Fibroblast of lung (primary cell): ENCODE results near the gene IL26. TPM values are rescaled to one million over a fixed set of nuclear protein-coding genes. Genes with fewer than 3 reads are reported as not detected.

Source experiments
- DNase-seq, 2 donors: peaks; one replicate each; pipeline versions ENCODE4 v3.0.0 to v3.0.0-alpha.2; 2010; ENCODE audit warnings: low read depth in 2 of 2
- H2AFZ ChIP-seq: 2 replicates; pipeline ENCODE4 v1.5.1; 2012; ENCODE audit warnings: low read length, control low read depth, inconsistent platforms
- H3K27ac ChIP-seq: 2 replicates; pipeline ENCODE4 v1.5.1; 2011; ENCODE audit warnings: low read length, control low read depth; ENCODE audit not compliant: insufficient read depth
- H3K27me3 ChIP-seq: 2 replicates; pipeline ENCODE4 v1.5.1; 2011; ENCODE audit warnings: mild to moderate bottlenecking, low read length; ENCODE audit not compliant: control insufficient read depth, insufficient read depth
- H3K36me3 ChIP-seq: 2 replicates; pipeline ENCODE4 v1.5.1; 2011; ENCODE audit warnings: low read length; ENCODE audit not compliant: control insufficient read depth, insufficient read depth
- H3K4me1 ChIP-seq: 2 replicates; pipeline ENCODE4 v1.5.1; 2011; ENCODE audit warnings: low read length; ENCODE audit not compliant: control insufficient read depth, insufficient read depth; ENCODE audit errors: extremely low read depth
- H3K4me2 ChIP-seq: 2 replicates; pipeline ENCODE4 v1.5.1; 2011; ENCODE audit warnings: low read length, control low read depth; ENCODE audit not compliant: insufficient read depth; ENCODE audit errors: extremely low read depth
- H3K4me3 ChIP-seq, 4 experiments: fragments of 200-600 bp in 1 of 4; sonication (generic) in 1 of 4; replicated peaks in 1 of 4; 2 replicates each; pipeline ENCODE4 v1.5.1; 2011 to 2016; ENCODE audit warnings: low read length in 4 of 4, low read depth in 3 of 4, mild to moderate bottlenecking in 3 of 4, control low read depth in 2 of 4, inconsistent platforms in 1 of 4, mixed read lengths in 1 of 4; ENCODE audit not compliant: insufficient read depth in 1 of 4; ENCODE audit errors: control extremely low read depth in 1 of 4
- H3K79me2 ChIP-seq: 2 replicates; pipeline ENCODE4 v1.5.1; 2012; ENCODE audit warnings: mild to moderate bottlenecking, low read length, inconsistent platforms; ENCODE audit not compliant: control insufficient read depth, insufficient read depth
- H3K9ac ChIP-seq: 2 replicates; pipeline ENCODE4 v1.5.1; 2011; ENCODE audit warnings: mild to moderate bottlenecking, low read length, control low read depth; ENCODE audit not compliant: insufficient read depth
- H3K9me3 ChIP-seq: 2 replicates; pipeline ENCODE4 v1.5.1; 2012; ENCODE audit warnings: low read depth, low read length; ENCODE audit not compliant: control insufficient read depth, insufficient read depth
- H4K20me1 ChIP-seq: 2 replicates; pipeline ENCODE4 v1.5.1; 2011; ENCODE audit warnings: low read length; ENCODE audit not compliant: control insufficient read depth, insufficient read depth; ENCODE audit errors: extremely low read depth
- EZH2 ChIP-seq: IDR thresholded peaks from 2 replicates; pipeline ENCODE4 v1.5.1; 2012; ENCODE audit warnings: low read length, control low read depth, mild to moderate bottlenecking; ENCODE audit errors: missing control alignments
- polyA plus RNA-seq, 2 donors: library from polyadenylated mRNA; depleted of rRNA in 1 of 2; stranded (reverse) in 1 of 2; unstranded in 1 of 2; fragments of >200 nt; gene quantifications; 2 replicates each; pipeline ENCODE4 v1.2.1, GENCODE V29; 2011 to 2012; ENCODE audit warnings: missing spikeins in 1 of 2
- total RNA-seq: library from RNA; depleted of rRNA; stranded (reverse); fragments of >200 nt; gene quantifications from 2 replicates; pipeline ENCODE4 v1.2.1, GENCODE V29; 2014
- TF ChIP-seq, protein P1 (sequence below), 2 donors: IDR thresholded peaks in 1 of 2; conservative IDR thresholded peaks in 1 of 2; 1 replicate in 1 of 2; 2 replicates in 1 of 2; pipeline ENCODE4 v1.5.1; 2011 to 2012; ENCODE audit warnings: low read length in 2 of 2, control low read depth in 1 of 2, inconsistent platforms in 1 of 2, low read depth in 1 of 2, mild to moderate bottlenecking in 1 of 2

Gene IL26
- total and polyA plus RNA-seq, 2 donors (not counting 1 experiment from before 2014, with no cell fraction given), result not detected

DNA sequence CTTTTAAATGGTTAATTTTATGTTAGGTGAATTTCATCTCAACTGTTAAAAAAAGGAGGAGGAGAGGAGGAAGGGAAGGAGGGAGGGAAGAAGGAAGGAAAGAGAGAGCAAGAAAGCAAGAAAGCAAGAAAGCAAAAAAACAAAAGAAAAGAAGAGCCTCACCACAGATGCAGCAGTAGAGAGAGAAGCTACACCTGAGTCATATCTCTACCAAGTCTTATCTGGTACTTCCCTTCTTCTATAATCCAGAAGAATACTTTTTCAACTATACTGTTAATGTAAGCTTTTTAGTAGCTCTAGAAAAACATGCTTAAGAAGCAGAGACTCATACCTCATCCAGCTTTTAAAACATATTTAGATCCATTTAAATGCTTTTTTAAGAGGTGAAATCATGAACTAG is 5.6 kb upstream of the IL26 start:
- Histone ChIP-seq H3K27ac (no peak overlapping the region), H3K36me3 (no peaks in the 10 kb centered on the region), H3K9ac (no peak overlapping the region), H4K20me1 (no peaks in the 10 kb centered on the region), H3K79me2 (no peaks in the 10 kb centered on the region), H3K4me1 (no peaks in the 10 kb centered on the region), H3K4me3 (no peak overlapping the region), H3K9me3 (no peaks in the 10 kb centered on the region), H3K27me3 (peaks cover 2% of the 10 kb centered on the region), H3K4me2 (no peak overlapping the region), H2AFZ (no peak overlapping the region)
- DNase-seq, result no peak
- TF ChIP-seq EZH2, result no peak
- TF ChIP-seq, protein P1, sequence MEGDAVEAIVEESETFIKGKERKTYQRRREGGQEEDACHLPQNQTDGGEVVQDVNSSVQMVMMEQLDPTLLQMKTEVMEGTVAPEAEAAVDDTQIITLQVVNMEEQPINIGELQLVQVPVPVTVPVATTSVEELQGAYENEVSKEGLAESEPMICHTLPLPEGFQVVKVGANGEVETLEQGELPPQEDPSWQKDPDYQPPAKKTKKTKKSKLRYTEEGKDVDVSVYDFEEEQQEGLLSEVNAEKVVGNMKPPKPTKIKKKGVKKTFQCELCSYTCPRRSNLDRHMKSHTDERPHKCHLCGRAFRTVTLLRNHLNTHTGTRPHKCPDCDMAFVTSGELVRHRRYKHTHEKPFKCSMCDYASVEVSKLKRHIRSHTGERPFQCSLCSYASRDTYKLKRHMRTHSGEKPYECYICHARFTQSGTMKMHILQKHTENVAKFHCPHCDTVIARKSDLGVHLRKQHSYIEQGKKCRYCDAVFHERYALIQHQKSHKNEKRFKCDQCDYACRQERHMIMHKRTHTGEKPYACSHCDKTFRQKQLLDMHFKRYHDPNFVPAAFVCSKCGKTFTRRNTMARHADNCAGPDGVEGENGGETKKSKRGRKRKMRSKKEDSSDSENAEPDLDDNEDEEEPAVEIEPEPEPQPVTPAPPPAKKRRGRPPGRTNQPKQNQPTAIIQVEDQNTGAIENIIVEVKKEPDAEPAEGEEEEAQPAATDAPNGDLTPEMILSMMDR (conservative IDR thresholded peaks at IDR 0.05 in 1 of 2, IDR thresholded peaks at IDR 0.05 in 1 of 2; ENCODE audit: low read depth in 1 of 2, low read length in 2 of 2), result no peak

DNA sequence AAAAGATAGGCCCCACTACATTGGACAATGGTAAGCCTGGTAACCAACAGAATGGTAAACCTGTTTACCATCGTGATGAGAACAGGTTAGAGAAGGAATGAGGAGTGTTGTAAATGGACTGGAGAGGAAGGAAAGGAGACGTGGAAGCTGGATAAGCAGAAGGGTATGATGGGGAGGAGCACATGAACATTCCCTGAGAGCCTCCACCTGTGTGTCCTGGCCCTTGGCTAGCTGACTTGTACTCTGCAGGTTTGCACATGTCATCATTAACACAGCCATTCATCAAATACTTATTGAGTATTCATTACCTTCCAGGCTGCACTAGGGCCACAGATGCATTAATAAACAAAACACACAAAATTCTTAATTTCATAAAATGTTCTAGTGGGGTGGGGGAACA is 4.3 kb upstream of the IL26 start:
- H3K4me2 ChIP-seq, result no peak overlapping the region
- TF ChIP-seq EZH2, result no peak
- H3K27me3 ChIP-seq, result peaks cover 2% of the 10 kb centered on the region
- H3K79me2 ChIP-seq, result no peaks in the 10 kb centered on the region
- H3K4me3 ChIP-seq, result no peak overlapping the region
- H3K4me1 ChIP-seq, result no peaks in the 10 kb centered on the region
- no peak for DNase-seq
- no peak overlapping the region for H2AFZ ChIP-seq
- no peaks in the 10 kb centered on the region for H3K36me3 ChIP-seq
- no peaks in the 10 kb centered on the region for H3K9me3 ChIP-seq
- no peak overlapping the region for H3K27ac ChIP-seq
- no peak overlapping the region for H3K9ac ChIP-seq
- H4K20me1 ChIP-seq, result no peaks in the 10 kb centered on the region

DNA sequence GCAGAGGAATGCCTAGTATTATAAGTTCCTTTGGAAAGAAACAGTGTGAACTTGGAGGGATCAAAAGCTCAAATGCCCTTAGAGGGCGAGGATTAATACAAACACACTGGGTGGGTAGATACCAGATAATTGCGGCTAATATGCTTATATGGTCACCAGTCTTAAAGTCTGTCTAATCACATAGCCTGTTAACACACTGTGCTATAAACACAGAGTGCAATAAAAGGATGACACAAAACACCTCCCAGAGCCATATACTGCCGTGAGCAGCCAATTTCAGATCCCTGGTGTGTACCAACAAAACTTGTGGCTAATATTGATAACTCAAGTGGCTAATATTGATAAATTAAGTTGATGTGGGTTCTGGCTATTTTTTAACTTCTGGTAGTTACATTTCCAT is 1.7 kb upstream of the IL26 start:
- TF ChIP-seq, protein P1 (conservative IDR thresholded peaks at IDR 0.05 in 1 of 2, IDR thresholded peaks at IDR 0.05 in 1 of 2; ENCODE audit: low read depth in 1 of 2, low read length in 2 of 2), result no peak
- TF ChIP-seq EZH2, result no peak
- Histone ChIP-seq H3K36me3 (no peaks in the 10 kb centered on the region), H3K4me3 (no peak overlapping the region), H3K4me2 (no peak overlapping the region), H4K20me1 (no peaks in the 10 kb centered on the region), H3K9ac (no peak overlapping the region), H3K9me3 (no peaks in the 10 kb centered on the region), H3K27ac (no peak overlapping the region), H2AFZ (no peak overlapping the region), H3K79me2 (no peaks in the 10 kb centered on the region), H3K27me3 (no peaks in the 10 kb centered on the region), H3K4me1 (peaks cover 2% of the 10 kb centered on the region)
- no peak for DNase-seq
